ENCODE measurements around the gene ATPAF1. TPM values are rescaled to one million over a fixed set of nuclear protein-coding genes. Genes with fewer than 3 reads are reported as not detected.

The ATPAF1 gene
- total RNA-seq, 2 donors from 2014 or later, result 56.1 to 84.2 TPM

DNA sequence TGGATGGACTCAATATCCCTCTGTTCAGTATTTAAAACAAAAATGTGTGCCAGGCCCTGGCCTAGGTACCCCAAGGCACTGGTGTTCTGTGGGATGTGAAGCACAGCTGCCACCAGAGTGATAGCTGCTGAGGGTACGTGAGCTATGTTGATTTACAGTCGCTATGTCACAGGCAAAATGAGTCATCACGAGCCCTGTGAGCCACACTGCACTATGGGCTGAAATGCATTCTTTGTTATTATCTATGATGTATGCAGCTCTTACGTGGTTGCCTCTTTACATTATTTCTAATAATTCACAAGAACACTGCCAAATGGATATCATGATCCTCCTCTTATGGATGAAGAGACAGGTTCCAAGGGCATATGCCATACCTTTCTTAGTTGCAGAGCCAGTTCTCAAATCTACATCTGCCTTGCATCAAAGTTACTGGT is 5.6 kb upstream of the ATPAF1 start:
- H3K27me3 Mint-ChIP-seq (ENCODE audit: insufficient read depth), result no peaks in the 10 kb centered on the region

DNA sequence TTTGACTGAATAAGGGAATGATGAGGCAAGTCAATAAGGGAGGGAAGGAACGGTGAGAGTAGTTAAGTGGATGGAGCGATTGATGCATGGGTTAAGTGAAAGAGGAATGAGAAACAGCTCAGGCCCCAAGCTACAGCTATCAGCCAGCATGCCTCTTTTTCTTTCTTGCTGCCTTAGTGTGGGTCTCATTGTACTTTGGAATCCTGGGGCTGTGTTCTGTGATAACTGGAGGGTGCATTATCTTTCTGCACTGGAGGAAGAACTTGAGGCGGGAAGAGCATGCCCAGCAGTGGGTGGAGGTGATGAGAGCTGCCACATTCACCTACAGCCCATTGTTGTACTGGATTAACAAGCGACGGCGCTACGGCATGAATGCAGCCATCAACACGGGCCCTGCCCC is 4.5 kb upstream of the ATPAF1 start:
- Histone ChIP-seq H3K4me3 (ENCODE audit: low read length) (no peak overlapping the region), H3K27ac (ENCODE audit: low read depth, low read length) (no peak overlapping the region), H3K36me3 (ENCODE audit: control insufficient read depth, insufficient read depth, low read length) (peaks cover 45% of the 10 kb centered on the region), H3K4me1 (ENCODE audit: control insufficient read depth, insufficient read depth, low read length) (peaks cover 4% of the 10 kb centered on the region), H3K27me3 (ENCODE audit: control insufficient read depth, insufficient read depth, low read length, poor library complexity, severe bottlenecking) (no peaks in the 10 kb centered on the region), H3K9me3 (ENCODE audit: control insufficient read depth, low read length) (no peaks in the 10 kb centered on the region), H3K9ac (ENCODE audit: extremely low read depth, low read length, poor library complexity, severe bottlenecking) (no peak overlapping the region)
- no peak for DNase-seq
- Mint-ChIP-seq H3K27me3 (ENCODE audit: insufficient read depth) (no peaks in the 10 kb centered on the region), H3K4me3 (no peak overlapping the region), H3K36me3 (ENCODE audit: low read depth) (peaks cover 25% of the 10 kb centered on the region), H3K9me3 (no peaks in the 10 kb centered on the region), H3K27ac (peak overlapping the region; percentile 56), H3K4me1 (peaks cover 13% of the 10 kb centered on the region)
- TF ChIP-seq, protein P1, sequence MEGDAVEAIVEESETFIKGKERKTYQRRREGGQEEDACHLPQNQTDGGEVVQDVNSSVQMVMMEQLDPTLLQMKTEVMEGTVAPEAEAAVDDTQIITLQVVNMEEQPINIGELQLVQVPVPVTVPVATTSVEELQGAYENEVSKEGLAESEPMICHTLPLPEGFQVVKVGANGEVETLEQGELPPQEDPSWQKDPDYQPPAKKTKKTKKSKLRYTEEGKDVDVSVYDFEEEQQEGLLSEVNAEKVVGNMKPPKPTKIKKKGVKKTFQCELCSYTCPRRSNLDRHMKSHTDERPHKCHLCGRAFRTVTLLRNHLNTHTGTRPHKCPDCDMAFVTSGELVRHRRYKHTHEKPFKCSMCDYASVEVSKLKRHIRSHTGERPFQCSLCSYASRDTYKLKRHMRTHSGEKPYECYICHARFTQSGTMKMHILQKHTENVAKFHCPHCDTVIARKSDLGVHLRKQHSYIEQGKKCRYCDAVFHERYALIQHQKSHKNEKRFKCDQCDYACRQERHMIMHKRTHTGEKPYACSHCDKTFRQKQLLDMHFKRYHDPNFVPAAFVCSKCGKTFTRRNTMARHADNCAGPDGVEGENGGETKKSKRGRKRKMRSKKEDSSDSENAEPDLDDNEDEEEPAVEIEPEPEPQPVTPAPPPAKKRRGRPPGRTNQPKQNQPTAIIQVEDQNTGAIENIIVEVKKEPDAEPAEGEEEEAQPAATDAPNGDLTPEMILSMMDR (conservative IDR thresholded peaks at IDR 0.05), result no peak
- 67 to 77% methylated on average over 5 to 8 of the region's 8 CpGs for WGBS, 2 experiments (ENCODE audit: insufficient coverage in 1 of 2, insufficient read length in 1 of 2)

More for the DNA sequence above, 5.6 kb upstream of the ATPAF1 start:
- no peak overlapping the region for H3K4me3 ChIP-seq (ENCODE audit: low read length)
- 74 to 92% methylated on average over 3 to 4 of the region's 4 CpGs for WGBS, 2 experiments (ENCODE audit: insufficient coverage in 1 of 2, insufficient read length in 1 of 2)
- peaks cover 35% of the 10 kb centered on the region for H3K36me3 Mint-ChIP-seq (ENCODE audit: low read depth)
- peaks cover 4% of the 10 kb centered on the region for H3K4me1 ChIP-seq (ENCODE audit: control insufficient read depth, insufficient read depth, low read length)
- H3K27ac ChIP-seq (ENCODE audit: low read depth, low read length), result no peak overlapping the region
- H3K27ac Mint-ChIP-seq, result no peak overlapping the region
- TF ChIP-seq, protein P1 (conservative IDR thresholded peaks at IDR 0.05), result no peak
- no peaks in the 10 kb centered on the region for H3K9me3 Mint-ChIP-seq
- no peak for DNase-seq
- H3K4me3 Mint-ChIP-seq, result no peak overlapping the region
- peaks cover 56% of the 10 kb centered on the region for H3K36me3 ChIP-seq (ENCODE audit: control insufficient read depth, insufficient read depth, low read length)
- no peaks in the 10 kb centered on the region for H3K27me3 ChIP-seq (ENCODE audit: control insufficient read depth, insufficient read depth, low read length, poor library complexity, severe bottlenecking)
- H3K9ac ChIP-seq (ENCODE audit: extremely low read depth, low read length, poor library complexity, severe bottlenecking), result no peak overlapping the region
- no peaks in the 10 kb centered on the region for H3K9me3 ChIP-seq (ENCODE audit: control insufficient read depth, low read length)
- H3K4me1 Mint-ChIP-seq, result peaks cover 13% of the 10 kb centered on the region

DNA sequence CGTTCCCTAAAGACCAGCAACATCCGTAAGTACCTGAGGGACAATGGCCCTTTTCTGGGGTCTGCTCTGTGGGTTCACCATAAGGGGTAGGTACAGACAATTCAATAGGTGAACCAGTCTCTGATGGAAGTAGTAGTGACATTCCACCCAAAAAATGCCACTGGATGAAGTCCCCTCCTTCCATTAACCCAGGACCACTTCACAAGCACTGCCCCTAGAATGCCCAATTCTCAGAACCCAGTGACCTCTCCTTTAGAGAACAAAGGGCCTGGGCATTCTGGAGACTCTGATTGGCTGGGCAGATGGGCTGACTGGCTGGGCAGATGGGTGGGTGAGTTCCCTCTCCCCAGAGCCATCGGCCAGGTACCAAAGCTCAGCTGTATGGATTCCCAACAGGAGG is 3.4 kb upstream of the ATPAF1 start, which contains the start of gene TEX38:
TEX38 (plus strand) TSS at position 301 of the 400 bp plus-strand sequence; CDS start at position 382, 81 bp downstream.
- Mint-ChIP-seq H3K4me3 (no peak within 1 kb of the TSS), H3K9me3 (no peaks in the 10 kb centered on the region), H3K27me3 (ENCODE audit: insufficient read depth) (no peaks in the 10 kb centered on the region), H3K27ac (peak within 1 kb of the TSS; percentile 56), H3K4me1 (peaks cover 25% of the 10 kb centered on the region), H3K36me3 (ENCODE audit: low read depth) (peaks cover 16% of the 10 kb centered on the region)
- Histone ChIP-seq H3K9ac (ENCODE audit: extremely low read depth, low read length, poor library complexity, severe bottlenecking) (no peak within 1 kb of the TSS), H3K27ac (ENCODE audit: low read depth, low read length) (no peak within 1 kb of the TSS), H3K9me3 (ENCODE audit: control insufficient read depth, low read length) (no peaks in the 10 kb centered on the region), H3K36me3 (ENCODE audit: control insufficient read depth, insufficient read depth, low read length) (peaks cover 33% of the 10 kb centered on the region), H3K4me3 (ENCODE audit: low read length) (no peak within 1 kb of the TSS), H3K27me3 (ENCODE audit: control insufficient read depth, insufficient read depth, low read length, poor library complexity, severe bottlenecking) (no peaks in the 10 kb centered on the region), H3K4me1 (ENCODE audit: control insufficient read depth, insufficient read depth, low read length) (peaks cover 4% of the 10 kb centered on the region)
- TF ChIP-seq, protein P1 (conservative IDR thresholded peaks at IDR 0.05), result no peak
- 96 to 100% methylated on average over 3 of the region's 3 CpGs for WGBS, 2 experiments (ENCODE audit: insufficient coverage in 1 of 2, insufficient read length in 1 of 2)
- DNase-seq, result no peak
